DND-41 (cell line): ENCODE results near the gene TRIM54.

Experiments used
- ATAC-seq: fragments of 200-7000 bp; cut with Tn5 transposase; 3 replicates; pipeline ENCODE4 v1.9.1; 2021; ENCODE audit warnings: low read depth; ENCODE audit not compliant: insufficient read depth
- DNase-seq: peaks from one replicate; pipeline ENCODE4 v3.0.0-alpha.2; 2020
- H2AFZ ChIP-seq: 2 replicates; pipeline ENCODE4 v1.6.0; 2012; ENCODE audit warnings: low read depth, low read length
- H3K27ac ChIP-seq: 2 replicates; pipeline ENCODE4 v1.5.1; 2012; ENCODE audit warnings: low read length, inconsistent platforms
- H3K27me3 ChIP-seq: fragments of 200-600 bp; sonication (generic); 2 replicates; pipeline ENCODE4 v1.6.0; 2012; ENCODE audit warnings: low read length, mild to moderate bottlenecking, inconsistent platforms; ENCODE audit not compliant: insufficient read depth, poor library complexity
- H3K36me3 ChIP-seq: 2 replicates; pipeline ENCODE4 v1.5.1; 2012; ENCODE audit warnings: low read length, inconsistent platforms; ENCODE audit not compliant: insufficient read depth
- H3K4me1 ChIP-seq: 2 replicates; pipeline ENCODE4 v1.5.1; 2012; ENCODE audit warnings: mild to moderate bottlenecking, low read length; ENCODE audit not compliant: insufficient read depth
- H3K4me2 ChIP-seq: 2 replicates; pipeline ENCODE4 v1.6.0; 2012; ENCODE audit warnings: mild to moderate bottlenecking, moderate library complexity, low read length, inconsistent platforms; ENCODE audit not compliant: insufficient read depth
- H3K4me3 ChIP-seq, 2 experiments: fragments of 200-600 bp in 1 of 2; shearing (Covaris generic) in 1 of 2; 2 replicates each; pipeline ENCODE4 v1.5.1; 2012 to 2016; ENCODE audit warnings: inconsistent platforms in 2 of 2, low read length in 2 of 2, mild to moderate bottlenecking in 2 of 2, low read depth in 1 of 2, moderate library complexity in 1 of 2
- H3K79me2 ChIP-seq: 2 replicates; pipeline ENCODE4 v1.6.0; 2012; ENCODE audit warnings: low read length, inconsistent platforms; ENCODE audit not compliant: insufficient read depth
- H3K9ac ChIP-seq: 2 replicates; pipeline ENCODE4 v1.6.0; 2012; ENCODE audit warnings: low read depth, mild to moderate bottlenecking, inconsistent platforms, low read length, moderate library complexity
- H3K9me3 ChIP-seq: 2 replicates; pipeline ENCODE4 v1.5.1; 2012; ENCODE audit warnings: low read length, moderate library complexity, mild to moderate bottlenecking, inconsistent platforms; ENCODE audit not compliant: insufficient read depth, severe bottlenecking
- H4K20me1 ChIP-seq: 2 replicates; pipeline ENCODE4 v1.6.0; 2012; ENCODE audit warnings: low read length; ENCODE audit not compliant: insufficient read depth
- EZH2 ChIP-seq: IDR thresholded peaks from 3 replicates; pipeline ENCODE4 v1.6.1; 2012; ENCODE audit warnings: borderline replicate concordance, low read depth, mild to moderate bottlenecking, moderate library complexity, low read length, inconsistent platforms; ENCODE audit not compliant: severe bottlenecking
- TF ChIP-seq, protein P1 (sequence below): IDR thresholded peaks from 2 replicates; pipeline ENCODE4 v1.5.1; 2012; ENCODE audit warnings: borderline replicate concordance, low read length, moderate library complexity, mild to moderate bottlenecking; ENCODE audit not compliant: poor library complexity, severe bottlenecking; ENCODE audit errors: extremely low read depth

TRIM54 gene

DNA sequence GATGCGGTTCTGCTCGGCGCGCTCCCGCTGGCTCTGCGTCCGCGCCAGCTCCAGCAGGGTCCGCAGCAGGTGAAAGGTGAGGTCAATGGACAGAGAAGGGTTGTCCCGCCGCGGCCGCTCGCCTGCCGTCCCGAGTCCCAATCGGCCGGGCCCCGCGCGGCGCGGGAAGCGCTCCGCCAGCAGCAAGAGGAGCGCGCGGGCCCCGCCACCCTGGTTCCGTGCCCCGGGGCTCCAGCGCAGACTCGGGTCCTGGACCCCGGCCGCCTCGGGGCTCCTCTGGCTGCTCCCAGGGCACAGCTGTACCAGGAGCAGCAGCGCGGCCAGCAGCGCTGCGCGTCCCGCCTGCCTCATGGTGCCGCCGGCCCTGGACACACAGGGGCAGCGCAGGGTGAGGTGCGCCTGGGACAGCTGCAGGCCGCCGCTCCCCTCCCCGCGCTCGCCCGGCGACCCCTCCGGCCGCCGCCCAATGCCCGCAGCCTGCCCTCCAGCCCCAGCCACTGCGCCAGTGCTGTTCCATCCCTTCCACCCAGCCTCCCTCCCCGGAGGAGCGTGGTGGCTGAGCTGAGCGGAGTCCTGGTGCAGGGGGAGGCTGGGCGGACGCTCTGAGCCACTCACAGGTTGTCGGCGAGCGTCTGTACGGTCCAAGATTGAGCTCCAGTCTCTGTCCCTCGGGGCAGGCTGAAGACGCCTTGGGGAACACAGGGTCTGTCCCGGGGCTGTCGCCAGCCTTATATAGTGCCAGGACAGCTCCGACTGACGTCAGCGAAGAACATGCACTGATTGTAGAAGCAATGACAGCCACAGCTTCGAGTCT is 25.5 kb downstream of the TRIM54 start:
- no peak for ATAC-seq
- H3K4me2 ChIP-seq = no peak overlapping the region
- no peak overlapping the region for H3K27ac ChIP-seq
- peaks cover 25% of the 10 kb centered on the region for H3K36me3 ChIP-seq
- H3K27me3 ChIP-seq = no peaks in the 10 kb centered on the region
- H4K20me1 ChIP-seq = peaks cover 7% of the 10 kb centered on the region
- H3K4me3 ChIP-seq = no peak overlapping the region
- DNase-seq = no peak
- H3K9me3 ChIP-seq = no peaks in the 10 kb centered on the region
- no peak overlapping the region for H3K9ac ChIP-seq
- no peak for TF ChIP-seq EZH2
- TF ChIP-seq, protein P1, sequence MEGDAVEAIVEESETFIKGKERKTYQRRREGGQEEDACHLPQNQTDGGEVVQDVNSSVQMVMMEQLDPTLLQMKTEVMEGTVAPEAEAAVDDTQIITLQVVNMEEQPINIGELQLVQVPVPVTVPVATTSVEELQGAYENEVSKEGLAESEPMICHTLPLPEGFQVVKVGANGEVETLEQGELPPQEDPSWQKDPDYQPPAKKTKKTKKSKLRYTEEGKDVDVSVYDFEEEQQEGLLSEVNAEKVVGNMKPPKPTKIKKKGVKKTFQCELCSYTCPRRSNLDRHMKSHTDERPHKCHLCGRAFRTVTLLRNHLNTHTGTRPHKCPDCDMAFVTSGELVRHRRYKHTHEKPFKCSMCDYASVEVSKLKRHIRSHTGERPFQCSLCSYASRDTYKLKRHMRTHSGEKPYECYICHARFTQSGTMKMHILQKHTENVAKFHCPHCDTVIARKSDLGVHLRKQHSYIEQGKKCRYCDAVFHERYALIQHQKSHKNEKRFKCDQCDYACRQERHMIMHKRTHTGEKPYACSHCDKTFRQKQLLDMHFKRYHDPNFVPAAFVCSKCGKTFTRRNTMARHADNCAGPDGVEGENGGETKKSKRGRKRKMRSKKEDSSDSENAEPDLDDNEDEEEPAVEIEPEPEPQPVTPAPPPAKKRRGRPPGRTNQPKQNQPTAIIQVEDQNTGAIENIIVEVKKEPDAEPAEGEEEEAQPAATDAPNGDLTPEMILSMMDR = no peak
- H3K79me2 ChIP-seq = no peaks in the 10 kb centered on the region
- H3K4me1 ChIP-seq = peaks cover 5% of the 10 kb centered on the region
- H2AFZ ChIP-seq = no peak overlapping the region

DNA sequence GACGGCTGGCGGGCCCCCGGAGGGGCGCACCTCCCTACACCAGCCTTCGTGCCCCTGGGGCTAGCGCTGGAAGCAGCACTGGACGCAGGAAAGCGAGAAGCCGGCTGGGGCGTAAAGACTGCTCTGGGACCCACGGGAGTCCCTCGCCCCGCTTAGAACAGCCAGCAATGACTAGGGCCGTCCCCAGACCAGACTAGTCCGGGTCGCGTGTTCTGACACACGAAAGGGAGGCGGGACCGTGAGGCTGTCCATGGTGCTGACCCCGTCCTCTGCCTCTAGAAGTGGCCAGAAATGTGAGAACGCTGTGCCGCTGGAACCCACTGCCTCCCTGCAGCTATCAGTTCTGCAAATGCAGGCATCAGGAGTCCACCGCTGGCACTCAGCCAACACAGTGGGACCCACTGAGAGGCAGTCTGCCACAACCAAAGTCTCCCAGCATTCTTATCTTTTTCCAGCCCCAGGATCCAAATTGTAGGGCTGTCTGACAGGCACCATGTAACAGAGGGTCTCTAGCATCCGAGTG is 26.2 kb downstream of the TRIM54 start, which contains the start of gene UCN:
UCN (minus strand) TSS at position 87 of the 523 bp plus-strand sequence. CDS start 550 bp downstream, outside the sequence.
- Histone ChIP-seq H3K27me3 (no peaks in the 10 kb centered on the region), H3K9ac (no peak within 1 kb of the TSS), H3K36me3 (peaks cover 25% of the 10 kb centered on the region), H3K4me2 (no peak within 1 kb of the TSS), H3K9me3 (no peaks in the 10 kb centered on the region), H2AFZ (no peak within 1 kb of the TSS), H3K4me3 (no peak within 1 kb of the TSS), H3K4me1 (peaks cover under 1% of the 10 kb centered on the region; the same call in 1 of the 2 replicates), H4K20me1 (peaks cover 7% of the 10 kb centered on the region), H3K79me2 (no peaks in the 10 kb centered on the region), H3K27ac (no peak within 1 kb of the TSS)
- TF ChIP-seq, protein P1 = no peak
- no peak for TF ChIP-seq EZH2
- DNase-seq = peak; percentile 23
- ATAC-seq = 0 out of 3 replicates have a peak, but pooled peaks have one; percentile 39

DNA sequence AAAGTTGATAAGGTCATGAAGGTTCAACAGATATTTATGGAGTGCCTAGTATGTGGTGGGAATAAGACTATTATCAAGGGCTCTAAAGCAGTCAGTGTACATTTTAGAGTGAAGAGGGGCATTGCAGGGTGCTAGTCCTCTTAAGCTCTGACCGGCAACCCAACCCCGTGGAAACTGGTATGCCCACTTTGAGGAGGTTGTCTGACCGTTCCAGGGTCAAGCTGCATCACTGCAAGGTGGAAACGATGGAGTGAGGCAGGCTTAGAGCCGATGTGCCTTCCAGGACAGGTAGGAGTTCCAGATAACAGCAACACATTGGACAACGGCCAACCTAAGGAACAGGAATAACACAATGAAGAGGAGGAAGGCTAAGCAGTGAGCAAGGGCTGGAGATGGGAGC is 27.4 kb downstream of the TRIM54 start:
- Histone ChIP-seq H3K36me3 (peaks cover 25% of the 10 kb centered on the region), H3K4me1 (no peaks in the 10 kb centered on the region), H3K27ac (no peak overlapping the region), H3K4me2 (no peak overlapping the region), H3K9ac (no peak overlapping the region), H3K4me3 (no peak overlapping the region), H3K27me3 (no peaks in the 10 kb centered on the region), H3K79me2 (no peaks in the 10 kb centered on the region), H3K9me3 (no peaks in the 10 kb centered on the region), H4K20me1 (peaks cover 7% of the 10 kb centered on the region), H2AFZ (no peak overlapping the region)
- ATAC-seq = no peak
- DNase-seq = no peak
- TF ChIP-seq, protein P1 = no peak
- no peak for TF ChIP-seq EZH2
